ENCODE measurements around the gene RAPSN. TPM values are rescaled to one million over a fixed set of nuclear protein-coding genes. Genes with fewer than 3 reads are reported as not detected.

RAPSN gene
- total and polyA plus RNA-seq, 2 of the 8 experiments (the other 6 are each of a cell fraction or from before 2014, with no cell fraction given): 0.06 to 0.34 TPM

GRCh38 chr11:47483457-47483856 lies 34.5 kb upstream of the RAPSN start:
- H2BK12ac ChIP-seq (ENCODE audit: low read depth, low read length): no peak overlapping the region
- no peak for FAIRE-seq
- H3K36me3 ChIP-seq (ENCODE audit: control insufficient read depth in 2 of 4, insufficient read depth in 4 of 4, low read length in 3 of 4): peaks cover 37 to 89% (median 71%) of the 10 kb centered on the region in 4 experiments

More at GRCh38 chr11:47483457-47483856, 34.5 kb upstream of the RAPSN start:
- no peak overlapping the region for H3K27ac ChIP-seq (ENCODE audit: low read depth, low read length)
- H3K79me1 ChIP-seq (ENCODE audit: low read depth, low read length): no peaks in the 10 kb centered on the region; the same call in none of the 2 replicates
- no peak overlapping the region for H3K4me2 ChIP-seq (ENCODE audit: insufficient read depth in 1 of 2, low read depth in 2 of 2, low read length in 2 of 2)
- no peaks in the 10 kb centered on the region for H3K23me2 ChIP-seq (ENCODE audit: low read depth, low read length)
- POLR2A ChIA-PET (ENCODE audit: partially characterized antibody): interaction anchor here (0.9 kb wide), 2 partner anchors 13 kb away, joined by 3 read pairs; no protein-coding TSS in a partner anchor
- no peaks in the 10 kb centered on the region for H3K79me2 ChIP-seq (ENCODE audit: control insufficient read depth in 1 of 2, insufficient read depth in 2 of 2, low read length in 2 of 2)
- H3K27me3 ChIP-seq (replicated peaks in 1 of 4; ENCODE audit: control insufficient read depth in 3 of 4, extremely low read depth in 1 of 4, insufficient read depth in 3 of 4, low read length in 3 of 4): no peaks in the 10 kb centered on the region
- no peak overlapping the region for H3K23ac ChIP-seq (ENCODE audit: insufficient read length)
- H2BK5ac ChIP-seq (ENCODE audit: low read depth, low read length): no peak overlapping the region
- no peak overlapping the region for H4K8ac ChIP-seq (ENCODE audit: extremely low read depth, insufficient read depth, low read length)
- no peak for TF ChIP-seq SAP30 (IDR thresholded peaks at IDR 0.05; ENCODE audit: insufficient read depth, insufficient replicate concordance, low read length)
- no peak for TF ChIP-seq CTBP2 (IDR thresholded peaks at IDR 0.05; ENCODE audit: borderline replicate concordance, insufficient read depth, insufficient read length, low read length)
- TF ChIP-seq GTF2F1 (IDR thresholded peaks at IDR 0.05; ENCODE audit: borderline replicate concordance, low read depth, low read length): no peak
- no peak for TF ChIP-seq BRCA1 (IDR thresholded peaks at IDR 0.05; ENCODE audit: low read depth, low read length)
- no peak for TF ChIP-seq USF2 (IDR thresholded peaks at IDR 0.05; ENCODE audit: low read length)
- no peak overlapping the region for H3K18ac ChIP-seq (ENCODE audit: extremely low read depth, low read length)
- H4K20me1 ChIP-seq (replicated peaks in 1 of 2; ENCODE audit: control insufficient read depth in 1 of 2, insufficient read depth in 2 of 2, low read length in 2 of 2): peaks cover 3% of the 10 kb centered on the region in 2 experiments
- no peak overlapping the region for H2BK120ac ChIP-seq (replicated peaks; ENCODE audit: low read depth, low read length)
- H3K9ac ChIP-seq (replicated peaks in 1 of 4; ENCODE audit: extremely low read depth in 1 of 4, low read depth in 3 of 4, low read length in 3 of 4): no peak overlapping the region
- H3K14ac ChIP-seq (ENCODE audit: insufficient read length): no peak overlapping the region
- no peak for DNase-seq (ENCODE audit: low read depth in 1 of 2, low spot score in 2 of 2)
- H4K5ac ChIP-seq (ENCODE audit: insufficient read length, low read depth, low read length): no peak overlapping the region
- no peak overlapping the region for H3K56ac ChIP-seq (replicated peaks; ENCODE audit: insufficient read length, low read depth, low read length)
- no peak overlapping the region for H3K4me3 ChIP-seq (ENCODE audit: extremely low read depth in 1 of 4, insufficient read depth in 2 of 4, low read depth in 3 of 4, low read length in 4 of 4)
- H3K9me3 ChIP-seq (ENCODE audit: insufficient read depth in 2 of 2, low read depth in 1 of 2, low read length in 1 of 2): no peaks in the 10 kb centered on the region
- H2BK15ac ChIP-seq (ENCODE audit: low read length): no peak overlapping the region
- no peak overlapping the region for H2AK5ac ChIP-seq (ENCODE audit: low read depth, low read length)
- CTCF ChIA-PET (ENCODE audit: partially characterized antibody): no interaction called here
- H4K91ac ChIP-seq (replicated peaks; ENCODE audit: insufficient read length, low read length): no peak overlapping the region
- no peak overlapping the region for H2BK20ac ChIP-seq (ENCODE audit: low read length)
- no peaks in the 10 kb centered on the region for H3K4me1 ChIP-seq (replicated peaks in 1 of 4; ENCODE audit: control insufficient read depth in 3 of 4, insufficient read depth in 4 of 4, low read length in 3 of 4)
- H3K4ac ChIP-seq (replicated peaks; ENCODE audit: insufficient read length, low read depth, low read length): no peak overlapping the region
- WGBS, 2 experiments (ENCODE audit: extremely low coverage in 1 of 2, insufficient coverage in 1 of 2, insufficient read length in 1 of 2, insufficient replicate concordance in 2 of 2, low coverage in 1 of 2, low lambda C conversion rate in 2 of 2, missing lambda C conversion rate in 1 of 2): 100% methylated on average over 1 of the region's 1 CpG; no CpG with 5 or more reads in 1 of the 2 experiments
- H2AFZ ChIP-seq (ENCODE audit: low read length): no peak overlapping the region
